NCI-H748 treated with DMSO at 0.1 percent for 48 hours (cell line): ENCODE data around the gene RBM17.
"Not testable (repeated sequence)": the region's sequence is repeated elsewhere in the genome, so short reads cannot be mapped to it uniquely, and the experiment has no call there.

Experiments
- DNase-seq: peaks from one replicate; lab custom pipeline; 2025; lab: John Stamatoyannopoulos, UW

Gene RBM17, protein sequence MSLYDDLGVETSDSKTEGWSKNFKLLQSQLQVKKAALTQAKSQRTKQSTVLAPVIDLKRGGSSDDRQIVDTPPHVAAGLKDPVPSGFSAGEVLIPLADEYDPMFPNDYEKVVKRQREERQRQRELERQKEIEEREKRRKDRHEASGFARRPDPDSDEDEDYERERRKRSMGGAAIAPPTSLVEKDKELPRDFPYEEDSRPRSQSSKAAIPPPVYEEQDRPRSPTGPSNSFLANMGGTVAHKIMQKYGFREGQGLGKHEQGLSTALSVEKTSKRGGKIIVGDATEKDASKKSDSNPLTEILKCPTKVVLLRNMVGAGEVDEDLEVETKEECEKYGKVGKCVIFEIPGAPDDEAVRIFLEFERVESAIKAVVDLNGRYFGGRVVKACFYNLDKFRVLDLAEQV

DNA sequence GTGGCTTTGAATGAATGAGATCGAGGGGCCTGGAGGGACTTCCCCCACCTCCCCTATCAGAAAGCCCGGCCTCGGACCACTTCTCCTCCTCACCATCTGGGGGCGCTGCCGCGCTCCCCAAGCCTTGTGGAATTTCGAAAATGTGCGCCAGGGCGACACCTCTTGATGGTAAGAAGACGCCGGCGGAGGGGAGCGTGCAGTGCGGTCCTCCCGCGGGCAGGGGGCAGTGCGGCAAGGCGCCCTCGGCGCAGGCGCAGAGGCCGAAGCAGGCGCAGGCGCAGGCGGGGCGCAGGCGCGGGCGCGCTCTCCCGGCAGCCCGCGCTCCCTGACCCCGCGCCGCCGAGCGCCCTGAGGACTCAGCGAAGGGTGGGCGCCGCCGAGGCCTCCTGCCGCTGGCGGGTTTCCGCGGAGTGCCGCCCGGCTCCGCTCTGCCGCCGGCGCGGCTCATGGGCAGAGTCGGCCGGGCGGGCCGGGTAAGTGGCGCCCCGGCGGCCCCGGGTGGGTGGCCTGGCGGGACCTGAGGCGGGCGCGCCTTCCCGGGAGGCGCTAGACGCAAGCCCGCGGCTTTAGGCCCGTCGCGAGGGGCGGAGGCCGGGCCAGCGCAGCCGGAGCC lies at the start of gene RBM17:
Gene RBM17, plus strand, starts transcription at position 314 of the 613 bp plus-strand sequence. CDS start 8,032 bp downstream, outside the sequence.
- peak; percentile 64 for DNase-seq

DNA sequence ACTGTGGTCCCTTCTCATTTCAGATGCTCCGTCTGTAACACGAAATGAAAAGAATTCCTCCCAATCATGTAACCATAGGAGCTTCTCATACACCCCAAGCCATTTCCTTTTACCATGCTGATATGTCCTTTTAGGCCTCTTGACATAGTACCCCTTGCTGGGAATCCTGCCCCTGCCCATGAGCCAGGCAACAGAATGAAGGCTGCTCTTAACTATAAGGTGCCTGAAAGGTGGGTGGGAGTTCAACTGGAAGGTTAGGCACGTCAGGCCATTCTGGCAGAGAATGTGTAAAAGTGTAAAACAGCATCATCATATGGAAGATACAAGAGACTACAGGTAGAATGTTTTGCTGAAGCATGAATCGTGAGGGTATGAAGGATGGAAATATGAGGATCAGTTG lies 49.1 kb upstream of the RBM17 start:
- no peak for DNase-seq

DNA sequence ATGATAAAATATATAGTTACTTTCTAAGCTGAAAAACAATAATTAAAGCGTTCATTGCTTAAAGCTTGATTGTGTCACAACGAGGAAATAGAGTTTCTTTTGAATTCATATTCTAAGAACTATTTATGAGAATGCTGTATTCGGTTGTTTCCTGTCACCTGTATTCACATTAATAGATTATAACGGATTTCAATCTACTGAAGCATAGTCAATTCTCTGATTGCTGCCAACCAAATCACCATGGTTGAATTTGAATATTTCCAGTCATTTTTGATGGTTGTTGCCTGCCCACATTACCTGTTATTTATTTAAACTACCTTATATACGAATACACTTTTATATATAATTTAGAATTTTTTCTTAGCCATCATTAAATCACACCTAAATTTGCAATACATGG lies 48.6 kb upstream of the RBM17 start:
- no peak for DNase-seq

DNA sequence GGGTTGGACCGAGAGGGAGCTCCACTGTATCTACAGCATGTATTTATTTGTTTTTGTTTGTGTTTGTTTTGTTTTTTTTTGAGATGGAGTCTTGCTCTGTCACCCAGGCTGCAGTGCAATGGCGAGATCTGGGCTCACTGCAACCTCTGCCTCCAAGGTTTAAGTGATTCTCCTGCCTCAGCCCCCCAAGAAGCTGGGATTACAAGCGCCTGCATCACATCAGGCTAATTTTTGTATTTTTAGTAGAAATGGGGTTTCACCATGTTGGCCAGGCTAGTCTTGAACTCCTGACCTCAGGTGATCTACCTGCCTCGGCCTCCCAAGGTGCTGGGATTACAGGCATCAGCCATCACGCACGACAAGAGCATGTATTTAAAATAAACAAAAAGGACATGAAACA lies 45.5 kb upstream of the RBM17 start:
- not testable (repeated sequence) for DNase-seq

DNA sequence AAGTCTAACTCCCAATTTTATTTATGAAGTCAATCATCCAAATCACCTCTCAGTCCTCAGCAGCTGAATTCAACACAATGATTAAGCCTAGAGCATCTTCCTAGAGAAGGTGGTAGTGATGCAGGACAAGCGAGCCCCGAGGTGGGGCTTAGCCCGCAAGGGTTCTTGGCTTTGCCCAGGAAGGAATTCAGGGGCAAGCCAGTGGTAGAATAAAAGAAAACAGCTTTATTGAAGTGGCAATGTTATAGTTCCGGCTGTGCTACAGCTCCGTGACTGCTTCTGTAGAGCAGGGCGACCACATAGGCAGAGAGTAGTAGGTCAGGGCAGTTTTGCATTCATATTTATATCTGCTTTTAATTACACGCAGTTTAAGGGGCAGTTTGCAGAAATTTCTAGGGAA lies 44.8 kb upstream of the RBM17 start:
- no peak for DNase-seq

DNA sequence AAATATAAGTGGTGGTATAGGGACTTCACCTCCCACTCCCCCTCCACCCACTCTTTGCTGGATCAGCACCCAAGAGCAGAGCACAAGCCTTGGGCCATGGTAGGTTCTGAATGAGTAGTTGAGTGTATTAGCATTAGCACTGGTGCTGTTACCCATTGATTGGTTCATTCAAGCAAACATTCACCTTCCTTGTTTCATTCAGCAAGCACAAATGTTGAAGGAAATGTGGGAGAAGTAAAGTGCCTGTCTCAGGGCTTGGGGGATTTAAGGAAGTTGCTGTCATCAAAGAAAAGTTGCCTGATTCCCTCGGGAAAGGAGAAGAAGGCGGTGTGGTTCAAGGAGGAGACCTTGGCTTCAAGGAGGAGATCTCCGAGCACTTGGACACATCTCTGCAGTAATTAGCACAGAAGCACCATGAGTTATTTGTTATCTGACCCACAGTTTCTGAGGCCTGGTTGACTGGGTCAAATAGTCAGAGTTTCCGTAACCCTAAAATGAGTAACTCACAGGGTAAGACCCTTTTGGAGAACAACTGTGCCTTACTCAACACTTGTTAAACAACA lies 44.0 kb upstream of the RBM17 start:
- no peak for DNase-seq

DNA sequence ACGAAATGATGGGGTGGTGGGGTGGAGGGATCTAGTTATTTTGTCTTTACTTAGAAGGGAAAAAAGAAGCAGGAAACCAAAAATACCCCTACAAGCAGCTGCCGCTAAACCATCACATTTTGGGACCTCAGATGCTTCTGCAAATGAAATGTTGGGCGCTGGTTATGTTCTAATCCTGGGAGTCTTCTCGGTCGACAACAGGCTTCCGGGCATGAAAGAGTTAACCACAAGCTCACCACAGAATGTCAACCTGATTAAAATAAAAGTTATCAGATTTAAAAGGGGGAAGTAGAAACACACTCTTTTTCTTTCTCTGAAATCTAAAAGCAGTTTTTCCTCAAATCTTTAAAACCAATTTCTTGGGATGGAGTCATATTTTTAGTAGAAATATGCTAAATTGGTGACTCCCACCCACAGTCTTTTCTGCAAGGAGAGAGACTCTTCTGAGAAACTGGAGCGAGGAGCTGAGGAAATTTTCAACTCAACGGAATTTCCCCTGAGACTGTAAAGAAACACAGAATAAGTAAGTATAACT lies 43.5 kb upstream of the RBM17 start:
- DNase-seq = no peak

DNA sequence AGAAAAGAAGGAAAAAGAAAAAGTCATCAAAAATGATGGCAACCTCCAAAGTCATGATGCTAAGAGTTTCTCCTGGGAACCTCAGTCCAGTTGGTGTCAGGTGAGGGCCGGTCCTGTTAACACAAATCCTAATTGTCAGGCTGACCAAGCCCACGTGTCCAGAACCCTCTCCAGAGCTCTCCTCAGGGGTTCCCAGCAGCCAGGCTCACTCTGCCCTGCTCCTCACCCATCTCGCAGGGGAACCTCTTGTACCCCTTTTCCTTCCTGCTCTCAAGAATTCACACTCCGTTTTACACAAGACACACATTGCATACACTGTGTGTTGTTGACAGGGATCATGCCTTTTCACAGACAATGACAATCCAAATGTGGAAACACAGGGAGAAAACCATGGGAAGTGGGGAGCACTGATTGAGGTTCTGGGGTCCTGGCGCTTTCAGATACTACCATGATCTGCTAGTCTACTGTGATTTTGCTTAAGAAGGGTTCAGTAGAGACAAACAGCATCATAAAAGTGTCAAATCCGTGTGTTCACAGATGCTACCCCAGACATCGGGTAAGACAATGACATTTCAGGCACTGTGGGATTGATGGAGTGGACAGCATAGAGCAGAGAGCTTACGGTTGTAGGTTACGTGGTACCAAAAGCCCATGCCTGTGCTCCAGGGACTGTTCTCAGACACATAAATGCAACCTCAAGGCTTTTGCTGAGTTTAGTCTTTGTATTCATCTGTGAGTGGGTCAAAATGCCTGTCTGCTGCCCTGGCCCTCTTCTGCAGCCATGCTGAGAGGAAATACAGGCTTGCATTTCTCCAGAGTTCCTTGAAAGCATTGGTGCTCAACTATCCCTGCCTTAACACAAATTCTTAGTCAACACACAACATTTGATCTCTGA lies 42.7 kb upstream of the RBM17 start:
- no peak for DNase-seq

DNA sequence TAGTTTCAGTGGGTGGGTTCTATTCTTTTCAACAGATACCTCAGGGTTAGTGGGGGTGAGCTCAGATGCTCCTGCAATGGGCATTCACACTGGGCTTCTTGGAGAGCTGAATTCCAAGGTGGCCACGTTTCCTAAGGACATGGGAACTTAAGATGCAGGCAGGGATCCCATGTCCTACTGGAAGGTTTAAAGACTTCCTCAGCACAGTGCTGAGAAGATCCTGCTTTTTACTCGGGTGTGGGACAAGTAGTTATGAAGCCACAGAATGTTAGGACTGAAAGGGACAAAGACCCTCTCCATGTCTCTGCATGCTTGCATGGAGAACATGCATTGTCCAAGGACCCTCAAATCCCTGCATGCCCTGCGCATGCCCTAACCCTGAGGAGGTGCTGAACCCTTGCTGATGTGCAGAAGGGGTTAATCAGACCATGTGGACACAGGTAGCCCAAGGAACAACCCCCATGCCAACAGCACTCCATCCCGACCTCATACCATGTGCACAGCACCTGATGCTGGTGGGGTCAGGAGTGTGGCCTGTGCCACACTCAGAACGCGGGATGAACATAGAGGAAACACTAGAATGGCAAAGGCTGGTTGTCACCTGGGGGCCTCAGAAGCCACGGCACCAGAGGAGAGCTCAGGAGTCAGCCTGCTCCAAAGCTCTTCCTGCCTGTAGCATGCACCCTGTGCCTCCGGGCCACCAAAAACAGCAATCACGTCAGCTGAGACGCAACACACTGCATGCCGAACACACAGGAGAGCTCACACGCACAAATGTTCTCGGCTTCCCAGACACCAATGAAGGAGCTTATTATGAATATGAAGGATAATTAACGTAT lies 41.8 kb upstream of the RBM17 start:
- DNase-seq = no peak

DNA sequence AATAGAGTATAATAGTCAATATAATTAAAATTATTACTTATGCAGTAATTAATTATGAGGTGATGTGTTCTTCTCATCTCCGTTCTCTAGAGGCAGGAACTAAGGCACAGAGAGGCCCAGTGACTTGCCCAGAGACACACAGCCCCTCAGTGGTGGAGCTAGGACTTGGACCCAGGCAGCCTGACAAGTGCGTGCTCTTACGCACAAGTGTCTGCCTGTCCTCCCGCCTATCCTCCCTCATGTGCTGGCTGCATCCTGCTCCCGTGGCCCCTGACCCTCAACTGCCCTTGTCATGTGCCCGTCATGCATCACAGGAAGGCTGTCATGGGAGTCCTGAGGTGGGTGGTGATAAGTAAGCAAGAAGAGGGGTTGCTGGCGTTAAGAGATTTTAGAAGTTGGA lies 41.0 kb upstream of the RBM17 start:
- no peak for DNase-seq

DNA sequence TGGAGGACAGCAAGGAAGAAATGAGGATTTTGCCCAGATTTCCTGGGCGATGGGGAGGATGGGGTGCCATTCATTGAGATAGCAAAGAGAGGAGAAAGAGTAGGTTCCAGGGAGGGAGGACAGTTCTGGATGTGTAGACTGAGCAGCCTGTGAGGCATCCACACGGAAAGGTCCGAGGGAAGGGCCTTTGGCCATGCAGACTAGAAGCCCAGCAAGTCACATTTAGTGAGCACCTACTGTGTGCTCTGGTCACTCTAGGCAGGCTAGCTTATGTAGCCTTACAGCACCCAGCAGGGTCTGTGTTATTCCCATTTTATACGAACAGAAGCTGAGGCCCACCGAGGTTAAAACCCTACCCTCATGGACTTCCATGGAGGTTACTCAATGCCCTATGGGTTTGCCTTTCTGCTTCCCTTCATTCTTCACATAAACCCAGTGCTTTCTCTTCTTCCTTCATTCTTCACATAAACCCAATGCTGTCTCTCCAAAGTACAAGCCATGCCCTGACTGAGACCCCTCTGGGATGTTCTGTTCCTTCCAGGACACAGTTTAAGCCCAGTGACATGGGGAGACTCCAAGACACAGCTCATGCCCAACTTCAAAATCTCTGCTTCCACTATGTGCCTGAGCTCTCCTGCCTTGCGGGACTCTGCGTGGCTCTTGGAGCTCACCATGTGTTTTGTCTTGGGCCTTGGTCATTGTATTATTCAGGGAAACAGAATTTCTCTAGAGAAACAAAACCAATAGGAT lies 40.4 kb upstream of the RBM17 start:
- DNase-seq = no peak

DNA sequence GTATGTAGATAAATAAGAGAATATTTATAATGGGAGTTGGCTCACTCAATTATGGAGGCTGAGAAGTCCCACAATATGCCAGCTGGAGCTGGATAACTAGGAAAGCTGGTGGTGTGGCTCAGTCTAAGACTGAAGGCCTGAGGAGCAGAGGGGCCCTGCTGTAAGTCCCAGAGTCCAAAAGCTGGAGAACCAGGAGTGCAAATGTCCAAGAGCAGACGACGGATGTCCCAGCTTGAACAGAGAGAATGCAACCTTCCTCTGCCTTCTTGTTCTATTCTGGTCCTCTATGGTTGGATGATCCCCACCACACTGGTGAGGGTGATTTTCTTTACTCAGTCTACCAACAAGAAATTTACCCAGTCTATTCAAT lies 39.8 kb upstream of the RBM17 start:
- no peak for DNase-seq

DNA sequence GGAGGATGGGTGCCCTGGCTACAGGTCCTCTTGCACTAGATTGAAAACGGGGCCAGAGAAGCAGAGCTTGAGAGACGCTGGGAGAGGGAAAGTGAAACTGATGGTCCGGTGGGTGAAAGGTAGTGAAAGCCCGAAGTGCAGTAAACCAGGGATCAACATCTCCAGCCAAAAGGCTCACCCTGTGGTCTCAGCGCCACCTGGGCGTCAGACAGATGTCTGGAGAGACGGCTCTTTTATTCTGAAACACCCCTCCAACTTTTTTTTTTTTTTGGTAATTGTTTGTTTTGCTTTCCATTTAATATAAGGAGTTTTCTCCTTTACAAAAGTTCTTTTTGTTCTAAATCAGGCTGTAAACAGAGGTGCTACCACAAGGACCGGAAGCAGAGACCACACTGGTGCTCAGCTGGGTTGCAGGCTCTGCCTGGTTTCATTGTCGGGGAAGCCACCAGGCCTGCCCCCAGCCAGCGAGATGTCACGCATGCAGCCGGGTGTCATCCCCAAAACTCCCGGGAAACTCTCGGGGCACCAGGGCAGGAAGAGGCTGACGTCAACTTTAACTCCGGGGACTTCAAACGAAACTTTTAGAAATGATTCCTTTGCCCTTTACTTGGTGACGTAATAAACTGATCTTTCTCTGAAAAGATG lies 37.9 kb upstream of the RBM17 start:
- no peak for DNase-seq

DNA sequence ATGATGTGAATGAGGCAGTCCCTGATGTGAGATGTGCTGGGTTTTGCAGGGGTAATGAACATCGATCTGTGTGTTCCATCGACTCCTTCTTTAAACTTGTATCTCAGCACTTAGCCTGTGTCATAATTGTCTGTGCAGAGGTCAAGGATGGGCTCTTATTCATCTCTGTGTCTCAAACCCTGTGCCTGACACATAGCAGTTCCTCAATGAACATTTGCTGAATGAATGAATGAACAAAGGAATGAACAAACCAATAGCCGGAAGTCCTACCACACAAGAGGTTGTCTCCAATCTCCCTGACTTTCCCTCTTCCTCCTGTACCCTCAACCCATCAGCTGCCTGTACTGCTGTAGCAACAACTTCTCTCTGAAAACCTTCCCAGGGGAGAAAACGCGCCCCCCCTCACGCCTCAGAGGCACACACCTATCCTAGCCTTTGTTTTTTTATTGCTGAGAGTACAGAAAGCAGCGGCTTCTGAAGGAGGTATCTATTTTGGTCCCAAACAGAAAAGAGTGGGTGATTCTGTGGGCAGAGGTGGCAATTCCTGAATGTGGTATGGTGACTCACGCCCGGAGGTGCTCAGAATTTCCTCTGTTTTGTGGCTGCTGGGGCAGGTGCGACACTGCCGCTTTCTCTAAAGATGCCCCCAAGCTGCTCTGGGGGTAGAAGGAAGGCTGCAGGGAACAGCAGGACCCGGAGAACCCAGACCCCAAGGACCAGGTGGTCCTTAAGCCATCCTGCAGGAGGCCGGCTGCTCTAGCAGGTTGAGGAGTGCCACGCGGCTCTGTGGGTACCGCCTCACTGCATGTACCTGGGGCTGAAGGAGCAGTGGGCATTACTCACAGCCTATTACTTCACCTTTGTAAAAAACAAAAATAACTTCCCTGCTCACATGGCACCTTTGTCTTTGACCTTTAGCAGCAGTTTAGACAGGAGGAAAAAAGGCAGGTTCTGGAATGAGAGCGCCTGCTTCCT lies 36.3 kb upstream of the RBM17 start:
- DNase-seq = no peak

DNA sequence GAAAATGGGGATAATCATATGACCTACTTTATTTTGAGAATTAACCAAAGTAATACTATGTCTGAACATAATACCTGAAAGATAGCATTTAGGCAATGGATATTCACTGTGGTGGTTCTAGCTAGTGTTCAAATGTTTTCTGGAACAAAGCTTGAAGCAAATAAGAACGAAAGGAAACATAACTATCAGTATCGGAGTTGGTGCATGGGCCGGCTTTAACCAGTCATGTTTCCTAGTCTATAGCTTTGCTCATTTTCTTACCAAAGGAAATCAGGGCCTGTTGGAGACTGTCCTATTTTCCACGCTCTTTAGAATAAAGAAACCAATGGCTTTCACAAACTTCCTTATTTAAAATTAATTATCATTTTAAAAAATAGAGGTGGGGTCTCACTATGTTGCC lies 35.5 kb upstream of the RBM17 start:
- no peak for DNase-seq

DNA sequence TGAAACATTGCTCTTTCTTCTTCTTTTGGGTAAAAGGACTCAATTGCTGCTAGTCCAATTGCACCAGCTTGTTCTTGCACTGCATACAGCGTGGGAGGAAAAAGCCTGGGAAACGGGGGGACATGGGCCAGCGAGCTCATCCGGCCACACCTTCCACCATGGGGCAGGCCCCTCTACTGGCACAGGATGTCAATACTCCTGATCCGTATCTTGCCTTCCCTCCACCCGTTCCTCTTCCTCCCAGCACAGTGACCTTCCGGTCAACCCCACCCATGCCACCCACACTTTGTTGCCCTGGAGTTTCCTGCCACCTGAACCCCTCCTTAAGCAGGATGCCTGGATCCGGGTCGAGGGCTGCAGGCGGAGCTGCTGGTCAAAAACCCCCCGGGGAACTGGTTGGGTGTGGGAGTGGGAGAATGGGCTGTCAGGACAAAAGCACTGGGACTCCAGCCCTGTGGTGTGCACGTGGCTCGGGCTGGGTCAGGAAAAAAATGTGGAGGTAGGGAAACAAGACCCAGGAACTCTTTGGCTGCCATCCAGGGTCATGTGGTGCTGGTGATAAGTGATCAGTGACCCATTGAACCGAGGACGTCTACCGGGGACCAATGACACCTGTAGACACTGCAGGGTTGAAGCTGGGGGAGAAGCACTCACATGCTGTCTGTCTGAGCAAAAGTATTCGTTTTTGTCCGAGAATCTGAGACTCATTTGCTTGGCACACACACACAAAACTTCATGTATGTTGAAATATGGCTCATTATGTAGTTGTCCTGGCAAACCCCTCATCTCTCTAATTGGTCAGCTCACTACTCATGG lies 34.8 kb upstream of the RBM17 start:
- DNase-seq = no peak

DNA sequence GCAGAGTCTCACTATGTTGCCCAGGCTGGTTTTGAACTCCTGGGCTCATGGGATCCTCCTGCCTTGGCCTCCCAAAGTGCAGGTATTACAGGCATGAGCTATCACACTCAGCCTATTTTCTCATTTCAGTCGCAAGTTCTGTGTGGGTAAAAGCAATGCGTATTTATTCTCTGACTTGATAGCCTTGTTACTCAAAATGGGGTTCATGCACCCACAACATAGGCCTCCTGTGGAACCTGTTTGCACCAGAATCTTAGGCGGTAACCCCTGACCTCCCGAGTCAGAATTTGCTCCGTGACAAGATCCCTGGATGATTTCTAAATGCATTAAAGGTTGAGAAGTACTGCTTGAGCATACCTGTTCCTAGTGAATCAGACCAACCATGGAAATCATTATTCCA lies 34.0 kb upstream of the RBM17 start:
- no peak for DNase-seq

DNA sequence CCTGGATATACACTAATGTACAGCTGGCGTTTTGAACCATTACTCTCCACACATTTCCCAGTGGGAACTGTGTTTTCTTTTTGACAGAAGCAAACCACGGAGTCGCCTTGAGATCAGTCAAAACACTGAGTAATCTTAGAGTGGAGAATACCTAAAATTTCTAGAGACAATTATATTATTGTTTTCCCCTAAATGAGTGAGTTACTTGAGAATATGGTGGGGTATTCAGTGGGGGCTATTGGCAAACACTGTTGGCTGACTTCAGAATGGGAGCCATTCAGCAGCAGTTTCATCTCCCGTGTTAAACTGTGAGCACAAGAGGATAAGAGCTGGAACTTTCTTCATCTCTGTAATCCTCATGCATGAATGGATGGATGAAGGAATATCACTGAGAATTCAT lies 32.9 kb upstream of the RBM17 start:
- no peak for DNase-seq
